HEK293T (cell line): Measurements from ENCODE around the gene SIGLEC9.

Experiments used
- BHLHE40 ChIP-seq: fragments of 450-650 bp; IDR thresholded peaks from 2 replicates; pipeline ENCODE4 v1.6.1; 2016; ENCODE audit warnings: mild to moderate bottlenecking, moderate library complexity, borderline replicate concordance
- CTBP1 ChIP-seq: fragments of 450-650 bp; IDR thresholded peaks from 2 replicates; pipeline ENCODE4 v1.6.1; 2016; ENCODE audit warnings: borderline replicate concordance
- ELF4 ChIP-seq: fragments of 450-650 bp; IDR thresholded peaks from 2 replicates; pipeline ENCODE4 v1.6.1; 2017; ENCODE audit warnings: antibody characterized with exemption
- FOXK2 ChIP-seq: fragments of 450-650 bp; IDR thresholded peaks from 2 replicates; pipeline ENCODE4 v1.6.1; 2016; ENCODE audit warnings: mild to moderate bottlenecking
- HDGF ChIP-seq: fragments of 450-650 bp; IDR thresholded peaks from 2 replicates; pipeline ENCODE4 v1.6.1; 2017; ENCODE audit warnings: antibody characterized with exemption, borderline replicate concordance
- L3MBTL2 ChIP-seq: fragments of 450-650 bp; conservative IDR thresholded peaks from 2 replicates; pipeline ENCODE4 v1.6.1; 2016; ENCODE audit warnings: mild to moderate bottlenecking
- LEF1 ChIP-seq: fragments of 450-650 bp; IDR thresholded peaks from 2 replicates; pipeline ENCODE4 v1.6.1; 2017; ENCODE audit warnings: mild to moderate bottlenecking, borderline replicate concordance
- SP1 ChIP-seq: fragments of 450-650 bp; IDR thresholded peaks from 2 replicates; pipeline ENCODE4 v1.6.1; 2017
- ZNF384 ChIP-seq: fragments of 450-650 bp; IDR thresholded peaks from 2 replicates; pipeline ENCODE4 v1.6.1; 2016

DNA sequence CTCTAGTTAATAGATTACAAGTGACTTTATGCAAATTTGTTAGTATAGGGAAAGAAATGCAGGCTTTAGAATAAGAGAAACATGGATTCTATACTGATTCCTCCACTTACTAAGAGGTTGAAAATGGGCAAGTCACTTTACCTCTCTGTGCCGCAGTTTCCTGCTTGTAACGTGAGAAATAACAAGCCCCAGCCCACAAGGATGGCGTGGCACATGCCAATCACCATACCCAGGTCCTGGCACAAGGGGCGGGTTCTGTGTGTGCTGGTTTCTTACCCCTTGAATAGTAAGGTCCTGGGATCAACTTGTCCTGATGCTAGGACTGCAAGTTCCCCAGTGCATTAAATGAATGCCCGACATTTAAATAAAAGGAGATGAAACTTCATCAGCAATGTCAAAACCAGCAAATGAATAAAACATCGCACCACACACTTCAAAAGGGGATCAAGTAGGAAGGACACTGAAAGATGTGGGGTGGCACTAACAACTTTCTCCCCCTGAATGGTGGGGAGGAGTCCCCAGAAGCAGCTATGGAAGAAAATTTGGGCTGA is 7.9 kb upstream of the SIGLEC9 start:
- TF ChIP-seq HDGF = no peak
- TF ChIP-seq BHLHE40 = no peak
- TF ChIP-seq ELF4 = no peak
- no peak for TF ChIP-seq ZNF384
- no peak for TF ChIP-seq SP1
- no peak for TF ChIP-seq FOXK2
- no peak for TF ChIP-seq L3MBTL2
- TF ChIP-seq CTBP1 = no peak
- TF ChIP-seq LEF1 = no peak
